Tibial artery (tissue), 4 donors: ENCODE data around the gene PTGDR.

Experiments used
- DNase-seq, 2 donors: peaks; one replicate each; pipeline ENCODE4 v3.0.0-alpha.2; 2019
- H3K27ac ChIP-seq, 2 donors: fragments of 200-600 bp; sonication (generic) in 1 of 2; 1 replicate in 1 of 2; 2 replicates in 1 of 2; pipeline ENCODE4 v1.5.1; 2018 to 2019; ENCODE audit warnings: mild to moderate bottlenecking in 1 of 2
- H3K27me3 ChIP-seq, 2 donors: fragments of 200-600 bp; sonication (generic) in 1 of 2; one replicate each; pipeline versions ENCODE4 v1.5.1 to v1.6.0; 2016 to 2019
- H3K36me3 ChIP-seq, 3 donors: fragments of 200-600 bp; sonication (generic) in 2 of 3; one replicate each; pipeline ENCODE4 v1.5.1; 2016 to 2019; ENCODE audit warnings: mild to moderate bottlenecking in 2 of 3
- H3K4me1 ChIP-seq, 4 donors: fragments of 200-600 bp; sonication (generic) in 2 of 4; 1 replicate in 3 of 4; 2 replicates in 1 of 4; pipeline ENCODE4 v1.5.1; 2016 to 2019
- H3K4me3 ChIP-seq, 2 donors: fragments of 200-600 bp; sonication (generic) in 1 of 2; 1 replicate in 1 of 2; 2 replicates in 1 of 2; pipeline ENCODE4 v1.5.1; 2018 to 2019; ENCODE audit warnings: mild to moderate bottlenecking in 2 of 2
- H3K9me3 ChIP-seq, 3 donors: fragments of 200-600 bp; sonication (generic) in 1 of 3; one replicate each; pipeline ENCODE4 v1.5.1; 2016 to 2019
- CTCF ChIP-seq, 2 experiments: fragments of 200-600 bp in 1 of 2; fragments of 450-650 bp in 1 of 2; IDR thresholded peaks; one replicate each; pipeline ENCODE4 v1.5.1; 2017 to 2019; ENCODE audit warnings: antibody characterized with exemption in 2 of 2, mild to moderate bottlenecking in 1 of 2, moderate library complexity in 1 of 2
- intact Hi-C: fragments of 100-400 bp; cut with DNase I; formaldehyde crosslinking; loops from one replicate; pipeline ENCODE4 v1.15.0; 2023; ENCODE audit warnings: low total_unique reads

PTGDR gene

GRCh38 chr14:52325630-52326029, 58.1 kb downstream of the PTGDR start:
- Histone ChIP-seq H3K36me3 (no peaks in the 10 kb centered on the region), H3K9me3 (peaks cover 0 to 10% (median 6%) of the 10 kb centered on the region in 3 donors), H3K4me3 (no peak overlapping the region), H3K27me3 (no peaks in the 10 kb centered on the region), H3K4me1 (no peaks in the 10 kb centered on the region), H3K27ac (no peak overlapping the region)
- intact Hi-C loops, result no loop called here
- no peak for DNase-seq
- TF ChIP-seq CTCF (IDR thresholded peaks at IDR 0.05), result no peak
